Tibial nerve (tissue), 4 donors: ENCODE data around the gene PDHX. TPM values are rescaled to one million over a fixed set of nuclear protein-coding genes. Genes with fewer than 3 reads are reported as not detected.

Experiments
- DNase-seq, 2 donors: peaks; one replicate each; pipeline ENCODE4 v3.0.0-alpha.2; 2019; ENCODE audit warnings: low spot score in 2 of 2
- H3K27ac ChIP-seq, 4 donors: fragments of 200-600 bp; sonication (generic) in 3 of 4; one replicate each; pipeline ENCODE4 v1.5.1; 2017 to 2019; ENCODE audit warnings: mild to moderate bottlenecking in 1 of 4
- H3K27me3 ChIP-seq, 2 donors: fragments of 200-600 bp; sonication (generic) in 1 of 2; one replicate each; pipeline versions ENCODE4 v1.5.1 to v1.6.0; 2017 to 2019
- H3K36me3 ChIP-seq, 3 donors: fragments of 200-600 bp; sonication (generic); one replicate each; pipeline ENCODE4 v1.5.1; 2018 to 2019
- H3K4me1 ChIP-seq, 4 donors: fragments of 200-600 bp; sonication (generic) in 3 of 4; one replicate each; pipeline ENCODE4 v1.5.1; 2017 to 2019
- H3K4me3 ChIP-seq, 4 donors: fragments of 200-600 bp; sonication (generic) in 3 of 4; one replicate each; pipeline ENCODE4 v1.5.1; 2017 to 2019; ENCODE audit warnings: mild to moderate bottlenecking in 1 of 4, moderate library complexity in 1 of 4
- H3K9me3 ChIP-seq, 4 donors: fragments of 200-600 bp; sonication (generic) in 3 of 4; one replicate each; pipeline ENCODE4 v1.5.1; 2017 to 2019
- CTCF ChIP-seq, 5 experiments: fragments of 200-600 bp in 3 of 5; fragments of 450-650 bp in 2 of 5; sonication (generic) in 3 of 5; IDR thresholded peaks; one replicate each; pipeline ENCODE4 v1.5.1; 2016 to 2019; ENCODE audit warnings: antibody characterized with exemption in 5 of 5, mild to moderate bottlenecking in 3 of 5, moderate library complexity in 2 of 5
- EP300 ChIP-seq, 2 donors: sonication (generic); formaldehyde crosslinking; IDR thresholded peaks; one replicate each; pipeline ENCODE4 v1.6.1; 2017; ENCODE audit warnings: antibody characterized with exemption in 2 of 2, mild to moderate bottlenecking in 1 of 2
- POLR2A ChIP-seq, 2 donors: fragments of 450-650 bp; IDR thresholded peaks; one replicate each; pipeline ENCODE4 v1.6.1; 2017; ENCODE audit warnings: antibody characterized with exemption in 2 of 2, mild to moderate bottlenecking in 2 of 2, moderate library complexity in 2 of 2
- WGBS, 2 donors: methylation state at CpG; one replicate each; pipeline ENCODE4 v1.1.5; 2018; 5-methylcytosine and 5-hydroxymethylcytosine counted together
- total RNA-seq, 4 donors: library from RNA; depleted of rRNA; stranded (reverse); fragments of >200 nt; gene quantifications; one replicate each; pipeline ENCODE4 v1.1.0, GENCODE V29; 2016

PDHX gene
- total RNA-seq, 4 donors from 2014 or later: 18.8 to 30.6 (median 23.2) TPM

DNA sequence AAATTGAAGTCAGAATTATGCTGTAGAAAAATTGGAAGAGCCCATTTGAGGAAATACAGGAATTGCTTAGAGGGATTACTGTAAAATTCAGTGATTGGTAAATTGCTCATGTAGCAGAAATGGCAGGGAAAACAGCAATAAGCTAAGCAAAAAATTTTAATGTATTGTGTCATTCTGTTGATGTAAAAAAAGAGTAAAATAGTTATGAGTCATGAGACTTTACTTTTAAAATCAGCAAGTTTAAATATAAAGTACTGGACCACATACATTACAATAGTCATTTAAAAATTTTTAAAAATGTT, 10.4 kb downstream of the PDHX start:
- no peak overlapping the region for H3K27ac ChIP-seq
- no peak for DNase-seq
- peaks cover 3 to 54% (median 7%) of the 10 kb centered on the region in 4 donors for H3K4me1 ChIP-seq
- no peaks in the 10 kb centered on the region for H3K27me3 ChIP-seq
- TF ChIP-seq EP300 (IDR thresholded peaks at IDR 0.05): no peak
- TF ChIP-seq POLR2A (IDR thresholded peaks at IDR 0.05): no peak
- TF ChIP-seq CTCF (IDR thresholded peaks at IDR 0.05): no peak
- H3K9me3 ChIP-seq: no peaks in the 10 kb centered on the region
- H3K36me3 ChIP-seq: no peaks in the 10 kb centered on the region
- no peak overlapping the region for H3K4me3 ChIP-seq

DNA sequence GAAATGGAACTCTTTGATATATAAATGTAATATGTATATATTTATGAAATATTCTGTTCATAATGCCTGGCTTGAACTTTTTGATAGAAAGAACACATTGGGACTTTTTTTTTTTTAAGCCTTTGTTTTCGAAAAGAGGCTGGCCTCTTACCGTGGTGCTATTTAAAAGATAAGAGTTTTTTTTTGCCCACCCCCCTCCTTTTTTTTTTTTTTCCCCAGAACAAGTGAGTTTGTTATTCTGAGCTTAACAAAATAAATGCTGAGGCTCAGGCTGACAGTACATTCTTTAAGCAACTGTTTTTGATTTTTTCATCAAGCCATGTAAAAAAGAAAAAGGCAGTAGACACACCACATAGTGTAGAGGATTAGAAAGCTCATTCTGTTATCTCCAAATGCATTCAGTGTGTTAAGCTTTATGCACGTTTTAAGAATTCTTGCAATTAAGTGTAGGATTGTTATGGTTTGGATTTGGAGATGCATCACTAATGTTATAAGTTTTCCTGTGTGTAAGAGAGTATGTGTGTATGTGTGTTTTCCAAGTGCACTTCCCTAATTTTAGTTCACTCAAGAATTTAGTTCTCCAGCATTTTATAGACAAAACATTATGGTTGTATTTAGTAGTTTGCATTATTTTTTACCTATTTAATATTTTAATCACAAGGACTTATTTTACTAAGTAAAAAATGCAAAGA, 12.0 kb downstream of the PDHX start:
- no peak for DNase-seq
- TF ChIP-seq CTCF (IDR thresholded peaks at IDR 0.05) (no peak), EP300 (IDR thresholded peaks at IDR 0.05) (no peak), POLR2A (IDR thresholded peaks at IDR 0.05) (no peak)
- H3K36me3 ChIP-seq: peaks cover 0 to 14% (median 0%) of the 10 kb centered on the region in 3 donors
- no peaks in the 10 kb centered on the region for H3K27me3 ChIP-seq
- peaks cover 3 to 54% (median 7%) of the 10 kb centered on the region in 4 donors for H3K4me1 ChIP-seq
- WGBS, 2 donors: 55 to 62% methylated on average over 3 of the region's 3 CpGs
- no peaks in the 10 kb centered on the region for H3K9me3 ChIP-seq
- no peak overlapping the region for H3K4me3 ChIP-seq
- no peak overlapping the region for H3K27ac ChIP-seq

- Histone ChIP-seq H3K27ac (no peak overlapping the region), H3K4me1 (peaks cover 3 to 47% (median 7%) of the 10 kb centered on the region in 4 donors), H3K9me3 (no peaks in the 10 kb centered on the region), H3K36me3 (peaks cover 0 to 21% (median 0%) of the 10 kb centered on the region in 3 donors), H3K27me3 (no peaks in the 10 kb centered on the region), H3K4me3 (no peak overlapping the region)
- TF ChIP-seq CTCF (IDR thresholded peaks at IDR 0.05) (no peak), EP300 (IDR thresholded peaks at IDR 0.05) (no peak), POLR2A (IDR thresholded peaks at IDR 0.05) (no peak)
- no peak for DNase-seq
- 88 to 91% methylated on average over 7 of the region's 7 CpGs for WGBS, 2 donors
These were observed 12.7 kb downstream of the PDHX start for GRCh38 chr11:34928960-34929680.

DNA sequence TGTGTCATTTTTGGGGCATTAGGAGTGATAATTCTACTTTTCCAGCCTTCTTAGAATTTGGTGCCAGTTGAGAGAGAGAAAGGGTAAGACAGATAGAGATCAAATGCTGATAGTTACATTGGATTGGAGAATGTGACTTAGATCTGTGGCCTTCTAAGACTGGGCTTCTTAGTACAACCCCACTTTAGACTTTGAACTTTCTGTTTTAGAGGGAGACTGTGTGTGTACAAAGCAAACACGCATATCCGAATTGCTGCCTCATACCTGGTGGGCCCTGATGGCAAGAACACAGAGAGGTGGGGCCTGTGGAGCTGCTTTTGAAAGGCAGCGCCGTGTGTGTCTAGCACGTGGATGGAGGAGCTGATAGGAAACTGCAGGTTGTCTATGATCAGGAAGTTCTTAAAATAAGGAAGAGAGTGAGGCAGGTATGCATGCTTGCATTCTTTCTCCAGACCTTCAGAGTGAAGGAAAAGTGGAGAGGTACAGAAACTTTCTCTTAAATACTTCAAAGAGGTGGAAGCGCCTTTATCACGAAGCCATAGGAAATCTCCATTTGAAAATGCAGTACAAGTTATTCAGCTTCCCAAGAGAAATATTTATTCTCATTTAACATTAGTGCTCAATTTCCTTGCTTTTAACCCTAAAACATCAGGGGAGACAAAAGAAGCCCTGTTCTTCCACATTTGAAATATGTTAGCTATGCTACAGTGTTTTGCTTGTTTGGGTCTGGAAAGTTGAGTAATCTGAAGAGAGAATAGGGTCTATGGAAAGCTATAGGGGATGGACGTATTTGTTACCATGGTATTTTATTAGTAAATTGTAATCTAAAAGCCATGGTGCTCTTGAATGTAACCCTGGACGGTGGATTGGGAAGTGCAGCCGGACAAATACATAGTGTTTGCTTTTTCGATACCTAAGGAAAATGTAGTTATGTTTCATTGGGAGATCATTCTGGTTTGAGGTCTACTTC, 13.7 kb downstream of the PDHX start:
- Histone ChIP-seq H3K36me3 (peaks cover 0 to 22% (median 0%) of the 10 kb centered on the region in 3 donors), H3K4me3 (no peak overlapping the region), H3K9me3 (no peaks in the 10 kb centered on the region), H3K27ac (no peak overlapping the region), H3K27me3 (no peaks in the 10 kb centered on the region), H3K4me1 (peaks cover 3 to 39% (median 7%) of the 10 kb centered on the region in 4 donors)
- 71 to 73% methylated on average over 11 of the region's 11 CpGs for WGBS, 2 donors
- DNase-seq: no peak
- TF ChIP-seq EP300 (IDR thresholded peaks at IDR 0.05) (no peak), CTCF (IDR thresholded peaks at IDR 0.05) (no peak), POLR2A (IDR thresholded peaks at IDR 0.05) (no peak)
